Measurements from ENCODE around the gene CBX3.

Gene CBX3

DNA sequence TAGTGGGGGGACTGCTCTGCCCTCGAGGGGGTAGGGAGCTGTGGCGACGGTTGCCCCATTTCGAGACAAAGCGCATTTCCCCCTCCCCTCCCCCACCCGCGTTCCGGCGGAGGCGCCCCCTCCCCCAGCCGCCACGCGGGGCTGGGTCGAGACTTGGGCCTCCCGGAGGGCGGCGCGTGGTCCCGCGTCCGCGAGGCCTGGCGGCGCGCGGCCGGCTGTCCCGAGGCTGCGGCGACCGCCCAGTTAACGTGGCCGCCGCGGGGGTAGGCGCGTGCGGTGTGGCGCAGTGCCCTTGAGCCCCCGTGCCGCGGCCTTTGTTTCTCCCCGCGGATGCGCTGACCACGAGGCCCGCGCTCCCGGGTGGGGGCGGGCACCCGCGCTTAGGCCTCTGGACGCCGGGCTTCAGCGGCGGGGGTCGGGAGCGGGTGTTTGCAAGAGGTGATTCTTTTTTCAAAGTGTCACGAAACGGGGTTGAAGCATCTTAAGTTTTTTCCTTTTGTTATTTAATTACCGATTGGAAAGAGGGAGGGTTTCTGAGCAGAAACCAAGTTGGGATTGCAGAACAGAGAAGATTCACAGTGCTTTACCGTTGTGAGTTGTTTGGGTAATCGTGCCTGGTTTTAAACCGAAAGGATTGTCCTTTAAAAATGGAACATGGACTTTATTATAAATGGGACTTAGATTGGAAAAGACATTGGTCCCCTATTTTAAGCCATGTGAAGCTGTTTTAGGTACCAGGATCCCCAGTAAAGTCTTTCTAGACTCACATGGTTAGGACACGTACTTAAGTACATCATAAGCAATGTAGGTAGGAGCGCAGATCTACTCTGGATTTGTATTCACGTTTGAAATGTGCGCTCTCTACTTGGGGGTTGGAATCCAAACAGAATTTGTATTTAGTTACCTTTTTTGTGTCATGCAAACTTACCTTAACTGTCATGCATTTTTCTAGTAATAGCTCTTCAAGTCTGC lies 760 bp downstream of the CBX3 start:
- DNase-seq (ENCODE audit: low read depth): no peak

GRCh38 chr7:26203016-26203415 lies 1.5 kb downstream of the CBX3 start:
- no peak for DNase-seq (ENCODE audit: low read depth)
- TF ChIP-seq CTCF (conservative IDR thresholded peaks at IDR 0.05; ENCODE audit: low read depth, low read length): no peak
- peak overlapping the region; percentile 99 for H3K4me3 ChIP-seq (ENCODE audit: low read length)

More for the DNA sequence above, 760 bp downstream of the CBX3 start:
- TF ChIP-seq CTCF (conservative IDR thresholded peaks at IDR 0.05; ENCODE audit: low read depth, low read length): no peak
- H3K4me3 ChIP-seq (ENCODE audit: low read length): peak overlapping the region; percentile 99

- TF ChIP-seq CTCF (conservative IDR thresholded peaks at IDR 0.05; ENCODE audit: low read depth, low read length): no peak
- H3K4me3 ChIP-seq (ENCODE audit: low read length): no peak overlapping the region
- DNase-seq (ENCODE audit: low read depth): no peak
Observed at GRCh38 chr7:26208040-26208439, 6.5 kb downstream of the CBX3 start.

- H3K4me3 ChIP-seq (ENCODE audit: low read length): no peak overlapping the region
- TF ChIP-seq CTCF (conservative IDR thresholded peaks at IDR 0.05; ENCODE audit: low read depth, low read length): no peak
- DNase-seq (ENCODE audit: low read depth): no peak
Observed at GRCh38 chr7:26212921-26213718, 11.6 kb downstream of the CBX3 start.

DNA sequence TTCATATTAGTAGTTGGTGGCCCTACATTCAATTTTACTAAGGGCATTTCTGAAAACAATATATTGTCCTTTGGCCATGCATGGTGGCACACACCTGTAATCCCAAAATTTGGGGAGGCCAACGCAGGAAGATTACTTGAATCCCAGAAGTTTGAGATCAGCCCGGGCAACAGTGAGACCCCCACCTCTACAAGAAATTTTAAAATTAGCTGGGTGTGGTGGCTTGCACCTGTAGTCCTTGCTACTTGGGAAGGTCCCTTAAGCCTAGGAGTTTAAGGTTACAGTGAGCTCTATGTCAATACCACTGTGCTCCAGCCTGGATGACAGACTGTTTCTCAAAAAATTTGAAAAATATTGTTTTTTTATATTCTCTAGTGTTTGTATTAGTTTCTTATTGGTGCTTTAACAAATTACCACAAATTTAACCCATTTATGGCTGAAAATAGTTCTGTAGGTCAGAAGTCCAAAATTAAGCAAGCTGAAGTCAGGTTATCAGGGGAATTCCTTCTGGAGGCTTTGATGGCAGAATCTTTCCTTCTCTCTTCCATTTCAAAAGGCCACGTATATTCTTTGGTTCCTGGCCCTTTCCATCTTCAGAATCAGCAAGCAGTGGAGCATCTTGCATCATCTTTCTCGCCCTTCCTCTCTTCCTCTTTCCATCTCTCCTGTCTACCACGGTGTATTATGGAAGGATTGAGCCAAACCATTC lies 12.4 kb downstream of the CBX3 start:
- H3K4me3 ChIP-seq (ENCODE audit: low read length): no peak overlapping the region
- no peak for TF ChIP-seq CTCF (conservative IDR thresholded peaks at IDR 0.05; ENCODE audit: low read depth, low read length)
- DNase-seq (ENCODE audit: low read depth): no peak

GRCh38 chr7:26216049-26216448 lies 14.5 kb downstream of the CBX3 start:
- no peak for TF ChIP-seq CTCF (conservative IDR thresholded peaks at IDR 0.05; ENCODE audit: low read depth, low read length)
- DNase-seq (ENCODE audit: low read depth): no peak
- no peak overlapping the region for H3K4me3 ChIP-seq (ENCODE audit: low read length)

All from retinal pigment epithelial cell (primary cell).